Epidermal melanocyte (primary cell): ENCODE results near the gene DNAJC18.
A peak's percentile ranks its signal among the peaks of the same experiment; 100 is the strongest.
"Not testable (repeated sequence)": the region's sequence is repeated elsewhere in the genome, so short reads cannot be mapped to it uniquely, and the experiment has no call there.

Experiments used
- DNase-seq: peaks from one replicate; pipeline ENCODE4 v3.0.0; 2011; ENCODE audit warnings: low spot score; ENCODE audit not compliant: insufficient read length

DNAJC18 gene

DNA sequence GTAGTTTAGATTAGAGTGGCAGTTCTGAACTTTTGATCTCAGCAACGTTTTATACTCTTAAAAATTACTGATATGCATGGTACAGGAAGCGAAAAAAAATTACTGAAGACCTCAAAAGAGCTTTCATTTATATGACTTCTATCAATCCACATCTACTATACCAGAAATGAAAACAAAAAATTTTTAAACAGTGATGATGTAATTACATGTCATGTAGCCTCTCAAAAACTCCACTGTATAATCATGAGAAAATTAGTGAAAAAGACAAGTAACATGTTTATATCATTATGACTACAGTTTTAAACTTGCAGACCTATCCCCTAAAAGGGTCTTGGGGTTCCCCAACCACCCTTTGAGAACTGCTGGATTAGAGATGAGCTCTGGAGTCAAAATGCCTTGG lies 9.3 kb downstream of the DNAJC18 start:
- DNase-seq = no peak

GRCh38 chr5:139426203-139426885 lies 13.0 kb downstream of the DNAJC18 start:
- no peak for DNase-seq

GRCh38 chr5:139425497-139425896 lies 13.8 kb downstream of the DNAJC18 start:
- no peak for DNase-seq

DNA sequence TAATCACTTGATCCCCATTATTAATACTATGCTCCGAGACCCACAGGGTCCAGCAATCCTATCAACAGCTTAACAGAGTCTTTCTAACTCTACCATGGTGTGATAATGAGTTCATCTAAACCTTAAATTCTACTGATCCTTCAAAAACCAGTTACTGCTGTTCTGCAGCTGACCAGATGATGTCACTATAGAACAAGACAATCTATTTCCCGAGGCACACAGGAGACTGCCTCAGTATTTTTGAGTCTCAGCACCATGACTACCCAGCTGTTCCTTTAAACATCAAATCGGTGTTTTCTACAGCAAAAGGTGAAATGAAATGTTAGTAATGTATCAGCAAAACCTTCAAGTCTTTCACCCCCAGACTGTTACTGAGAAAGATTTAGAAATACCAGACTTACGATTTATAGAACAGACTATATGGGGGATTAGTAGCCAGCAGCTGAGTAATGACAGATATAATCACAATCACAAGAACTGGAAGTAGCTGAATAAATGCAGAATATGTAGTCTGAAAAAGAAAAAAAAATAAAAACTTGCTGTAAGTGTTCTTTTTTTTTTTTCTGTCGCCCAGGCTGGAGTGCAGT lies 16.9 kb downstream of the DNAJC18 start:
- peak; percentile 72 for DNase-seq

GRCh38 chr5:139419226-139420192 lies 19.8 kb downstream of the DNAJC18 start:
- no peak for DNase-seq

DNA sequence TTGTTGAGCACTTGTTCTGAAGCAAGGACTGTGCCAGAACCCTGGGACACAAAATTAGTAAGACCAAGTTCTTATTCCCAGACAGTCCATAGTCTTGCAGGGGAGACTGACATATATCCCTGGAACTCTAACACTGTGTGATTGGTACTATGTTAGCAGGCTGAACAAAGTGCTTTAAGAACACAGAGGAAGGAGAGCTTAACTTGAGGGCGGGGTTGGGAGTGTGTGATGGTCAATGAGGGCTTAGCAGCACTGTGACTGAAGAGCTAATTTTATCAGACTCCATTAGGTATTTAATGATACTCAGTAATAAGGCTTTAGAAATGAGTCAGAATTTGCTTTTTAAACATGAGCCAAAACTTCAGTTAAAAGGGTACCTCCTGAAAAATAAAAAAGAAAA lies 20.5 kb downstream of the DNAJC18 start:
- DNase-seq = no peak

DNA sequence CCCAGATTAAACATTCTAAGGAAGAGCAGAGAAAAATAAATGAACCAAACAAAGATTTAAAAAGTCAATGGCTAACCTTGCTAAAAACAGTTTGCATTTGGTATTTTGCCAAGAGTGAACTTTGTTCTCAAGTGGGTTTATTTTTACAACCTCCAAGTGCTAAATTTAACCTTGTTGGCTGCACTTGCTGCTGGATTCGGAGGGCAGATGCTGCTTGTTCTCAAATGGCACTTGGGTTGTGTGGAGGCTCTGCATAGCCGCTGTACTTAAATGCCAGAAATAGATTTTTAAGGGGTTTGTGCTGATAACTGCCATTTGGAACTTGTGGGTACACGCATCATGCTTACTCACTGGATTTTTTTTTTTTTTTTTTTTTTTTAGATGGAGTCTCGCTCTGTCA lies 22.1 kb downstream of the DNAJC18 start:
- no peak for DNase-seq

DNA sequence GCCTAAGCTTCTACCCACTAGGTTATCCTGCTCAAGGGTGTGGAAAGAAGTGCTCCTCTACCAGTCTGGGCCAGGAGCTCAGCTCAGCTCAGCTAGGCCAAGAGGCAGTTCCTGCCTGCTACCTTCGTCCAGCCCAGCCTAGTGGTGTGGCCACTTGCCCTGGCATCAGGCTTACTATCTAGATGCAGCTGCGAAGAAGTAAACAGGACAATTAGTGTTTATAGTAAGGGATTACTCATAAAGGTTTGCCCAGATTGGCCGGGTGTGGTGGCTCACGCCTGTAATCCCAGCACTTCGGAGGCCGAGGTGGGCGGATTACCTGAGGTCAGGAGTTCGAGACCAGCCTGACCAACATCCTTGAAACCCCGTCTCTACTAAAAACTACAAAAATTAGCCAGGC lies 22.7 kb downstream of the DNAJC18 start:
- DNase-seq = no peak

DNA sequence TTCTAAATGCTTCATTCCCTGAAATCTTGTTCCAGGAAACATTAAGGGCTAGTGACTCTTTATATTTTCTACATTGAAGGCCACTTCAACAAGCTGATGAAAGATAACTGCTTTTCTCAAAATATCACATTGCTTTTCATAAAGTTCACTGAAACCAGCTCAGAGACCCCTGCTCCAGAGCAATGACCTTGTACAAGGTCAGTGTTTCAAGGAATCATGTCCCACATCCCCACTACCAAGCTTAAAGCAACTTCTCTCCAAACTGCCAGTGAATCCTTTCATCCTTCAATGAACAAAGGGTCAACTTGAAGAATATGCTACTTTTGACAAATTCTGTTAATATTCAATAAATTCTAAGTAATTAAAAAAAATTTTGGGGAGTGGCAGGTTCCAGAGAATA lies 23.5 kb downstream of the DNAJC18 start:
- no peak for DNase-seq

DNA sequence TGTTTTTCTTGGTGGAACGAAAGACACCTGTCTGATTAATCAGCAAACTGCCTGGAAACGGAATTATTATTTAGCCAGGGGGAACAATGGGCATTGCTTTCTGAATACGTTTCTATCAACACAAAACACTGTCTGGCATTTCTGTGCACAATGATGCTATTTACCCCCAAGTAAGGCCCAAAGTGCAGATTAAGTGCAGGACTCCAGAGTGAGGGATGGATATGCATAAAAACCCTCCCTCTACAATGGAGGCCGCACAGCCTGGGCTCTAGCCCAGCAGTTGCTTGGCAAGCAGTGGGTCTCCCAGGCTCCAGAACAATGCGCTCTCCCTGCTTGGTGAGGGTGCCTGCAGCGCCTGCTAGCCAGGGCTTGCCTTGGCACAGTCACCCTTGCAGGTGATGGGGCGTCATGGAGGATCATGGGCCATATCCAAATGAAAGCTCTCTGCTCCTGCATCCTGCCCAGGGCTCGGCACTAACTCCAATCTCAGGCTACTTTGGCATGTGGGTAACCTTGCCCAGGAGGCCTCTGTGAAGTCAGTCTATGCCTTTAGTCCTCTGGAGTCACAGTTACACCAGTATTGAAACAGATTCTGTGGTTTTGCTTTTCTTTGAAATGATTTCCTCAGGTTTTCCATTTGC lies 24.0 kb downstream of the DNAJC18 start:
- no peak for DNase-seq

- no peak for DNase-seq
Observed at GRCh38 chr5:139414581-139415130, 24.7 kb downstream of the DNAJC18 start.

GRCh38 chr5:139413963-139414362 lies 25.4 kb downstream of the DNAJC18 start:
- DNase-seq = no peak

GRCh38 chr5:139413153-139413552 lies 26.2 kb downstream of the DNAJC18 start:
- no peak for DNase-seq

DNA sequence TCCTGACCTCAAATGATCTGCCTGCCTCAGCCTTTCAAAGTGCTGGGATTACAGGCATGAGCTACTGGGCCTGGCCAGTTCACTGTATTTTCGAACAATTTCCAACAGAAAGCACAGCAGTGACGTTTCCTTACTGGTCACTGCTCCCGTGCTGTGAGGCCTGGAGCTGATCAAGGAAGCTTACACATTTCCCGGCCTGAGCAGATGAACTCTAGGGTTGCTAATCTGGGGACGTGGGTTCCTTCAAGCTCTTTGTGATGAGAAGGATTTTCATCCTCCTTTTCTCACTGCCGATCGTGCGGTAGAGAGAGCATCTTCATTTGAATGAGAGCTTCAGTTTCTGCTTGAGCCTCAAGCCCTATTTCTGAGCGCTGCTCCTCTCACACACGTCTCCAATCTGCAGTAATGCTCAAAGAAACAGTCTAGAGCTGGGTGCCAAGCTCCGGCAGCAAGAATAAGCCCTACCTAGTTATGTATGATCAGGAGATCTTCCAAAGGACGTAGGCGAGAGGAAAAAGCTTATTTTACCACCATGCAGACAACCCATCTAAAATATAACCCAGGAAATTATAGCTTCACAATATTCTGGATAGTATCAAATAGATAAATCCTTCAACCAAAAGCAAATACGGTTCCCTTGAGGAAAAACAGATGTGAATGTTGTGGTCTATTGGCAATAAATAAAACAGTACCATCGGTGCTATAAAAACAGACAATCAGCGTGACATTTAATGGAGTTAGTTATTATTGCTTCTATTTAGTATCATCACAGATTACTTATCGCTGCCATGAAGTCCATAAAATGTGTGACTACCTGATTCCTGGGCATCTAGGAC lies 28.1 kb downstream of the DNAJC18 start:
- DNase-seq = no peak

DNA sequence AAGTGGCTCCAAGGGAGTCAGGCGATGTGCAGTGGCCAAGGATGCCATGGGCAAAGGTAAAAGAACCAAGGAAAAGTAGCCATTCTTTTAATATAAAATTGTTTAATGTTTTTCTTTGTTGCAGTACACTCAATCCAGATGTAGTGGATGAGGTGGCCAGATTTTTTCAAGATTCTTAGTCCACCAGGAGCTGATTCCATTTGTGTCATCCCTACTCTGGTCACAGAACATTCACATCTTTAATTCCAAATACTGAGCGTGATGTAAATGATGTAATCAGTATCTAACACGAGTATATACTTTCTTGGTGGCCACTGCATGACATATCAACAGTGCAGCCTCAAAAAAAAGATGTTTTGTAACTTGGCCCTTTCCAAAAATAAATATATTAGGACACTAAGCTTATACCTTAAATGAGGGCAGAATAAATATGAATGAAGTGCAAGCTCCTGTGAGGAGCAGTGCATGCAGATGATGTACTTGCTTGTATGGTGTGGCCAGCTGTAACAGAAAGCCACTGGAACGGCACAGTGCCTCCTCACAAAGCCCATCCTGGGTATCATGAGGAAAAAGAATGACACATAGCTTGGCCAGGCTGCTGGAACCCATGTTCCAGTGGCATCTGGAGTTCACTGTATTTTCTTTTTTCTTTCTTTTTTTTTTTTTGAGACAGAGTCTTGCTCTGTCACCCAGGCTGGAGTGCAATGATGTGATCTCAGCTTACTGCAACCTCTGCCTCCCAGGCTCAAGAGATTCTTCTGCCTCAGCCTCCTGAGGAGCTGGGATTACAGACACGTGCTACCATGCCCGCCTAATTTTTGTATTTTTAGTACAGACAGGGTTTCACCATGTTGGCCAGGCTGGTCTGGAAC lies 29.0 kb downstream of the DNAJC18 start:
- no peak for DNase-seq

DNA sequence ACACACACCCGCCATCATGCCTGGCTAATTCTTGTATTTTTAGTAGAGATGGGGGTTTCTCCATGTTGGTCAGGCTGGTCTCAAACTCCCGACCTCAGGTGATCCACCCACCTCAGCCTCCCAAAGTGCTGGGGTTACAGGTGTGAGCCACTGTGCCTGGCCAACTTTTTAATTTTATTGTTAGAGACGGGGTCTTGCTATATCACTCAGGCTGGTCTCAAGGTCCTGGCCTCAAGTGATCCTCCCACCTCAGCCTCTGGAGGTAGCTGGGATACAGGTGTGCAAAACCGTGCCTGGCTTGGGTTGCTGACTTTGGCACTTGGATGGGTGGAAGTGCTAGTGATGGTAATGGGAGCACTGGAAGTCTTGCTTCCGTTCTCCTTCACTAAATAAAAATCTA lies 30.2 kb downstream of the DNAJC18 start:
- DNase-seq = not testable (repeated sequence)

- DNase-seq = no peak
Observed at GRCh38 chr5:139408191-139408590, 31.1 kb downstream of the DNAJC18 start.

- DNase-seq = no peak
Observed at GRCh38 chr5:139407517-139407916, 31.8 kb downstream of the DNAJC18 start.

- no peak for DNase-seq
Observed at GRCh38 chr5:139406963-139407362, 32.4 kb downstream of the DNAJC18 start.

DNA sequence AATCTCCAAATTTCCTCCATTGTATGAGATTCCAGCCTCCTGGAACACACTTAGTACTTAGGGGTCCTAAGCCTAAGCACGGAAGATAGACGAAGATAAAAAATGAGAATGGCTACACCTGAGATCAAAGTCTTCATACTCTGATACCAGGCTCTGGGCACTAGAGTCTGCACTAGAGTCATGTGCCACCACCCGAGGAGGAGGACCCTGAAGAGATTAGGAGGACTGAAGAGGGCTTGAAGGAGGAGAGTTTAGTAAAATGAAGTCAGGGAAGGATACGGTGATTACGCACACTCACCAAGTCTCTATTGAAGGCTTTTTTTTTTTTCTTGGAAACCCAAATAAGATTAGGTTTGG lies 34.9 kb downstream of the DNAJC18 start:
- no peak for DNase-seq
